HS-5 (cell line): ENCODE data around the gene SLC31A2.
A peak's percentile ranks its signal among the peaks of the same experiment; 100 is the strongest.

Source experiments
- DNase-seq: peaks from one replicate; pipeline ENCODE4 v3.0.0-alpha.2; 2012; ENCODE audit warnings: low read depth

Gene SLC31A2

DNA sequence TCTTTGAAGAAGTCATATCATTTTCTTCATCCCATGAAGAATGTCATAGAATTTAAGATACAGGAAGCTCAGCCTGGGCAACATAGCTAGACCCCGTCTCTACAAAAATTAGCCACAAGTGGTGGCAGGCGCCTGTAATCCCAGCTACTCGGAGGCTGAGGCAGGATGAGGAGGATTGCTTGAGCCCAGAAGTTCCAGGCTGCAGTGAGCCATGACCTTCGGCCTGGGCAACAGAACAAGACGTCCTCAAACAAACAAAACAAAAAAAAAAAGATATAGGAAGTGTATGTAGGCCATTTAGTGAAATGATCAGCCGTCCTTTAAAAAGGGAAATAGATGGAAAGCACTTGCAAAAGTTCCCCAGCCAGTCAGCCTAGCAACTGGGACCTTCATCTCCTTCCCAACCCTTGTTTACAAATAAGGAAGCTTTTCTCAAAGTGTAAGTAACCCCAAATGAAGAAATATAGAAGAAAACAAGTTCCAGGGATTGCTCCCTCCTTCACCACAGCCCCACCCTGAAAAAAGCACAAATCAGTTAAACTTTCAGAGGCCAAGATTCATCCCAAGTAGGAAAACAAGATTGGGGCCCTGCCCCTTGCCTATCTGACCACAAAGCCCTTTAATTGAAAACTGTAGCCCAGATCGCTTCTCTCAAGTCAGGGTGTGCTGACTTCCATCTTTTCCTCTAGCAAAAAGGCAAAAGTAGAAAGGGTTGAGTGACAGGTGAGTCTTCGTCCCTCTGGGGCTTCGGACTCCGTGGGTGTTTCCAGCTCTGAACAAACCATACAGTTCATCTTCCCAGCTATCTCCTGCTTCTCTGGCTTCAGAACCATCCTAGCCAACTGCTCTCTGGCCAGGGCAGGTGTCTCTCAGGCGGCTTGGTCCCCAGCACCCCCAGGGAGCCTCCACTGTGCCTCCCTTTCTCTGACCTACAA lies 1.2 kb downstream of the SLC31A2 start:
- no peak for DNase-seq

DNA sequence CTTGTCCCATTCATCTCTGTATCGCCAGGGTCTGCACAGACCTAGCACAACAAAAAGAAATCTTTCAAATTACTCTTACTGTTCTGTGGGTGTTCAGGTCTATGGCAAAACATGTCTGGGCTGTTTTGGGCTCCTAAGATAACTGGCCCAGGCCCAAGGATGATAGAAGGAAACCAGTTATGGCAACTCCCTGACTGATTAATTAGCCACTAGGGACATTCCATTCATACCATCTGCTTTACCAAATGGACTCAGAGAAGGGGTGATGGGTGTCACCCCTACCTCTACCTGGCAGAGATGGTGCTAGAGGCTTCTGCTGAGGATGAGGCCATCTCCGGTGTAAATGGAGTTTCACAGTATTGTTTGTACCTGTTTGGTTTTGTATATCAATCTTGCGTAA lies 1.9 kb downstream of the SLC31A2 start:
- DNase-seq: peak; percentile 14

DNA sequence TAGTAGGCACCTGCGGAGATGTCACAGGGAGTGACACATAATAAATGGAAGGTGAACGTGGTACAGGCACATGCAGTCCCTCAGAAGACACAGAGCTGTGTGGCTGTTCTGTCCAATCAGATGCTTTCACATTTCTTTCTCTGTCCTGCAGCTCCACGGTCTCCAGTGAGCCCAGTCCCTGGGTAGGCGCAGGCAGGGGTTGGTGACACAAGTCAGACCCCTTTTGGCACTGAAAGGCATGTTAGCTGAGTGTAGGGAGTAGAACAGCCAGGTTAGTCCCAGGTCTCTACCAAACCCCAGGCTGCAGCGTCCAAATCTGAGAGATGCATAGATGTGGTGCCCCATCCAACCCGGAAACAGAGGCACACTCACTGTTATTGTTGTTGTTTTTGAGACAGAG lies 2.8 kb downstream of the SLC31A2 start:
- DNase-seq: no peak

DNA sequence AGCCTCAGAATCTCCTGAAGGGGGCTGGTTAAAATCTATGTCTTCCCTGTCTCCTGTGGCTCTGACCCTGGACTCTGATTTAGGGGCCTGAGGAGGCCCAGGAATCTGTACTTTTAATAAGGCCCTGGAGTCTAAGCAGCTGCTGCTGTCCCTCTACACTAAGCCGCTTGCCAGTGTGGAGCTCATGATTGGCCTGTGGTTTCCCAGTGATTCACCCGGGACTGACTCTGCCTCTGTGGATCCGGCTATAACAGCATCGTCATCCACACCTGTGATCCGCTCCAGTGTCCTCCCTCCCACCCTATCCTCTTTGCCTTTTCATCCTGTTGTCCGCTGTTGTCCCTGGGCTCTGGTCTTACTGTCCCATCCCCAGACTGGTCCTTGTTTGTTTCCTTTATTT lies 3.7 kb downstream of the SLC31A2 start:
- DNase-seq: no peak

DNA sequence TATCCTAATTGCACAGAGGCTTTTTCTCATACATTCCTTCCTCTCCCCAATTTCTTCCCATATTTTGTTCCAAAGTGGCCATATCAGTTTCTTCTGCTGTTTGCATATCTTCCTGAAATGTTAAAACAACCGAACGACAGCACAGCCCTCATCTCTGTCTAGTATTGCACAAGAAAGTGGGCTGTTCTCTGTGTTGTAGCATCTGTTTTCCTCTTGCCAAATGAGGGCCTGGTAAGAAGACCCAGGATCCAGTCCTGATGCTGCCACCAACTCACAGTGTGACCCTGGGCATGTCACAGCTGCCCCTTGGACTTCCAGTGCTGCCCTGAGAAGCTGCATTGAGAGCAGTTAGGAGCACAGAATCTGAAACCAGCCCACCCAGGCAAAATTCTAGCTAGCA lies 4.1 kb downstream of the SLC31A2 start:
- no peak for DNase-seq

DNA sequence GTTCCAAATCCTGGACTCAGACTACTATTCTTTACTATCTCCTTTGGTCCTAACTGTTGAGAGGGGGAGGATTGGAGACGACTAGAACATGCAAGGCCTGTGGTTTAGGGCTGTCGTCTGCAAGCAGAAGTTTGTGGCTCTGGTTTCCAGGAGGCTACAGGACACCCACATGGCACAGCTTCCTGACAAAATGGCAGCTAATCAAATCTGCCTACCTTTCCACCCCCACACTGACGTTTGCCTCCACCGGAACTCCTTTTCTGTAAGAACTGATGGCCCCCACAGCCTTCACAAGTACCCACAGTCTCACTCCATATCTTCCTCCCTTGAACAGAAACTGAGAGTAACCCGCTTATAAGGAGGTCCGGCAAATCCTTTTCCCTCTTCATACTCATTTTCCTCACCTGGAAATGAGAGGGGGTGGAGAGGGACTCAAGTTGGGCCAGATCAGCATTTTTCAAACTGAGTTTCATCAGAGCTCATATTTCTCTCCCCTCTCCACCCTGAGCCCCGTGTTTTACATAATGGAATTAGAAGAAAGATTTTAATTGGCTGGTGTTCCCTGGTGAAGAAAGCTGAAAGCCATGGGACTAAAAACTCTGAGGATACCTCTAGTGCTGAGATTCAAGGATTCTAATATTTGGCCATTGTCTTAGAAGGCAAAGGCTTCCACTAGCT lies 5.2 kb downstream of the SLC31A2 start:
- DNase-seq: no peak

DNA sequence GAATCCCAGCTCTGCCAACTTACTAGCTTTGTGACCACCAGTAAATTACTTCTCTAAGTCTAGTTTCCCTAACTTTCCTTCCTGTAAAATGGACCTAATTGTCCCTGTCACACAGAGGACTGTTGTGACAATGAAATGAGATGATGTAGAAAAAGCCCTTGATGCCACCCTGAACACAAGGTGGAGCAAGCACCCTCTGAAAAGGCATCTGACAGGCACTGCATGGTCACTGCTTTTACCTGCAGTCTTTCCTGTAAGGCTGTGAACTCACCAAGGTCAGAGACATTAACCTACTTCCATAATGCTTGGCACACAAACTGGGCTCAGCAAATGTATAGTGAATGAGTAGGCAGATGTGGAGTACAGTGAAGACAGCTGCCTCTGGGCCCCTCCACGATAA lies 6.1 kb downstream of the SLC31A2 start:
- no peak for DNase-seq

DNA sequence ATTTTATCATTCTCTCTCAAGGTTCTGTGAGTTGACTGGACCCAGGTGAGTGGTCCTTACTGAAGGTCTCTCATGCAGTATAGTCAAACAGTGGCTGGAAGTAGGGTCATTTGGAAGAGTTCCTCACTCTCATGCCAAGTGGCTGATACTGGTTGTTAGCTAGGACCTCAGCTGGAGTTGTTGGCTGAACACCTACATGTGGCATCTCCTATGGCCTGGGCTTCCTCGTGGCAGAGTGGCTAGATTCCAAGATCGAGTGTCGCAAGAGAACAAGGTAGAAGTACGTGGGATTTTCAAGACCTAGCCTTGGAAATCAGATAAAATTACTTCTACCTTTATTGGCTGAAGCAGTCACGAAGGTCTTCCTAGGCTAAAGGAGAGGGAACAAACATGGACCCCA lies 7.6 kb downstream of the SLC31A2 start:
- DNase-seq: no peak

DNA sequence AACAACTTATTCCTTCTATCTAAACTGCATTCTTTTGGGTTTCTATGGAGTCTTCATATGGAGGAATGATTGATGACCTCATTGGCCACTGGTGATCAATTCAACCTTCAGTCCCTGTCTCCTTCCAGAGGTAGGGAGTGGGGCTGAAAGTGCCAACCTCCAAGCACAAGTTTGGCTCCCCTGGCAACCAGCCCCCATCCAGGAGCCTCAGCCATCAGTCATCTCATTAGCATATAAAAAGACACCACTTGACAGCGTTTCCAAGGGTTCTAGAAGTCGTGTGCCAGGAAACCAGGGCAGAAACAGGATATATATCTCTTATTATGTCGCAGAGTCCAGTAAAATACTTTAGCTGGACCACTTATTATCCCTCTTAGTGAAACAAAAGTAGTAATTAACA lies 9.8 kb downstream of the SLC31A2 start:
- no peak for DNase-seq

DNA sequence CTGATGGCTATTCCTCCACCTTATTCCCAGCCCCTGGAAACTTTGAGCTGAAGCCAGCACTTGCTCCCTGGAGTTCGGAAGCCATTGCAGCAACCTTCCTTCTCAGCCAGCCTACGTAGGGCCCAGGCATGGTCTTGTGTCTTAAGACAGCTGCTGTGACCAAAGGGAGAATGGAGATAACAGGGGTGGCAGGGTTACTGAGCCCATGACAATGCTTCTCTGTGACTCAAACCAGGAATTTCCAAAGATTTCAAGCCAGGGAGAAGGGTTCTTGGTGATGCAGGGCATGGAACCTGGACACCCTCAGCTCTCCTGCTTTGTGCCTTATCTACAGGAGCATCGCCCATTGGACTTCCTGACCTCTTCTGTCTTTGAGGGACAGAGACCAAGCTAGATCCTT lies 12.2 kb downstream of the SLC31A2 start:
- DNase-seq: no peak

DNA sequence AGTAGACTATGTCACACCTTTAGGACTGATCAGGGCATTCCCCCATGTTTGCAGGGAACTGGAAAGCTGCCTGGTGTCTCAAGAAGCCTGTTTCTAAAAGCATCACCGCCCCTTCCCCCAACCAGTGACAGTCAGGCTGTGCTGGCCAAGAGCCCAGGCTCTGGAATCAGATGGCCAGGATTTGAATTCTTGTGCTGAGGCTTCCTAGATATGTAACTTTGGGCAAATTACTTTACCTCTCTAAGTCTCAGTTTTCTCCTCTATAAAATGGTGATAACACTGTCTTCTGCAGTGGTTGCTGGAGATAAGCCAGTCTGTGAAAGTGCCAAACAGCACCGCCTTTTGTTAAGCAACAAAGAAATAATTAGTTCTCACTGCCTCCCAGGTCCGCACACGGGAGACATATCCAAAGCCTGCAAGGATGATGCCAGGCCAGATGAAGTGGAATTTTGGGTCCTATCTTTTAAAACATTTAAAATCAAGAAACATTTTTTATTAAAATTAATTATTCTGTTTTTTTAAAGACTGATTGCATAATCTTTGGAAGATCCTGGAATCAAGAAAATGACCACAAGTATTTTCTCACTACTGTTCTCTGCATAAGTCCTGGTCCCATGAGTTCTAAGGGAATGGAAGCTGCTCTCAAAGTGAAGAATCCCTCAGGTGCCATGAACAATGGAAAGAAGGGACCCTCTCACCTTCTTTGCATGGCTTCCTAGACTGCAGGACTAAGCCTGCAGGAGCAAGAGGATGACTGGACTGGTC lies 13.9 kb downstream of the SLC31A2 start:
- no peak for DNase-seq

DNA sequence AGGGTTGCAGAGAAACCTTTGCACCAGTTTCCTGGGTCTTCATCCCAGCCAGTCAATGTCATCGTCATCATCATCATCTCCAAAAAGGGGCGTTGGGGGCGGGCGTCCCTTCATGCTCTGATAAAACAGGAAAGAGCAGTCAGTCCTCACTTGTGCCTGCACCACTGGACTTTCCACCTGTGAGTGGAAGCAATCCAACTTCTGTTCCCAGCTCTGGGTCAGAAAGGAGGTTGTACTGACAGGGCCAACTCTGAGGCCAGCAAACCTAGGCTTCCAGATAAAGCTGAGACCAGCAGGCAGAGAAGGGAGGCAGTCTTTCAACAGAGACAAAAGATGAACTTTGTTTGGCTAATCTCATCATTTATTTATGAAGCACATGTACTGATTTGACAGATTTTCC lies 15.2 kb downstream of the SLC31A2 start:
- DNase-seq: no peak

DNA sequence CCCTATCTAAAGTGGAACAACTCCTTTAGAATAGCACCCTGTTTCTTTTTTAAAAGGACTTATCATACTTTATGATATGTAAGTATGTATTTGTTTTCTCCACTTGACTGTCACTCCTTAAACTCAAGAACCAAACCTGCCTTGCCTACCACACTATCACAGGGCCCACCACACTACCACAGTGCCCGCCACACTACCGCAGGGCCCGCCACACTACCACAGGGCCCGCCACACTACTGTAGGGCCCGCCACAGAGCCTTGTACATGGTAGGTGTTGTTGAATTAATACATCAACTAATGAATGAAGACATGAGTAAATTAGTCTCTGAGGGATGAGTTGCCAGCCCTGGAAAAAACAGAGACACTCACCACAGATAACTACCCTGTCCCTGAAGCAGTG lies 18.0 kb downstream of the SLC31A2 start:
- no peak for DNase-seq

DNA sequence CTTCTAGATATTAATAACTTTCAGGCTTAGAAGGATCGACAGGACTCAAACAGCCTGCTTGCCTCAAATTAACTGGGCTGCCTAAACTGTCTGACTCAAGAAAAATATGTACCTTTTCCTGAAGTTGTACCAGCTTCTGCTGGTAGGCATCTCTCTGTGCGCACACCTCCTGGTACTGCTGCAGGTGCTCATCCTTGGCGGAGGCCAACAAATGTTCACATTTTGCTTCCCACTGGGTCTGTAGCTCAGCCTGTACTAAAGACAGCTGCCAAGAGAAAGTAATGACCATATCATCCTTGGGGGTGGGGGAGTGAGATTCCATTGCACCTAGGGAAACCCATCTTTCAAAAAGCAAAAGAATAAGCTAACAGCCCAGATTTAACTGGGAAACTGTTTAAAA lies 22.5 kb downstream of the SLC31A2 start:
- no peak for DNase-seq

DNA sequence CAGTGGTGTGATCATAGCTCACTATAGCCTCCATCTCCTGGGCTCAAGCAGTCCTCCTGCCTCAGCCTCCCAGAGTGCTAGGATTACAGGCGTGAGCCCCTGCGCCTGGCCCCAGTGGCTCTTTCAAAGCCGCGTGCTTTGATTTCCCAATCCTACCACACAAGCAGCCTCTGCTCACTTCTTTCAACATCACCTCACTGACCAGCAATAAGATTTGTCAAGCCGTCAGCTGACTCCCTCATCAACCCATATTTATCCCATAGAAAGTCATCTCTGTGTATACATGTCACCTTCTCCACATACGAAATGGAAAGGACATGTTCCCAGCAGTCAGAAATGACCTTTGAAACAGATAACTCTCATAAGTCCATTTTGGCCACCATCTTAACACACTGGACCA lies 26.0 kb downstream of the SLC31A2 start:
- no peak for DNase-seq

DNA sequence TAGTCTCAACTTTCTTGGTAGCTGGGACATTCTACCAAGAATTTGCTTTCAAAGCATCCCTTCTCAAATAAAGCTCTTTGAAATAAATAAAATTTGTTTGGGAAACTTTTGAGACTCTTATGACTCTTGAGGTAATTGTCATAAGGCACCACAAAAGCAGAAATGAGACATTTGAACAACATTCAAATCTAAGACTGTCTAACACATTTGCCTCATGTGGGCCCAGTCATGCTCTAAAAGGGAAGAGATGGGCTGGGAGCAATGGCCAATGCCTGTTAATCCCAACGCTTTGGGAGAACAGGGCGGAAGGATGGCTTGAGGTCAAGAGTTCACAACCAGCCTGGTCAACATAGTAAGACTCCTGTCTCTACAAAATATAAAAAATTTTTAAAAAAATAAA lies 26.4 kb downstream of the SLC31A2 start:
- no peak for DNase-seq

DNA sequence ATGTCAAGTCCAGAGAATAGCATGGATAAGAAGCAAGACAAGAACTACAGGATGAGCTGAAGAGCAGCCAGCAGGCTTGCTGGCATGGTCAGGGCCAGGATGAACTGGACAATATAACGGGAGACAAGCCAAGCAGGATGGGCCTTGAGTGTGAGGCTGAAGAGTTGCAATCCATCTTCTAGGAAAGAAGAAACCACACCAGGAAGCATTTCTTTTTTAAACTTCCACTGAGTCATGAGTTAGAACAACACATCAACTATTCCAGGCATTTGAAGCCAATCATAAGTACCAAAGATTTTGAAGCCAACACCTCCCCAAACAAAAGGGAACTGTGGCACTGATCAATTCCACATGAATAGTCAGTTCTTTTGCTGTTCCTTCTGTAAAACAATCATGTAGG lies 27.3 kb downstream of the SLC31A2 start:
- no peak for DNase-seq

DNA sequence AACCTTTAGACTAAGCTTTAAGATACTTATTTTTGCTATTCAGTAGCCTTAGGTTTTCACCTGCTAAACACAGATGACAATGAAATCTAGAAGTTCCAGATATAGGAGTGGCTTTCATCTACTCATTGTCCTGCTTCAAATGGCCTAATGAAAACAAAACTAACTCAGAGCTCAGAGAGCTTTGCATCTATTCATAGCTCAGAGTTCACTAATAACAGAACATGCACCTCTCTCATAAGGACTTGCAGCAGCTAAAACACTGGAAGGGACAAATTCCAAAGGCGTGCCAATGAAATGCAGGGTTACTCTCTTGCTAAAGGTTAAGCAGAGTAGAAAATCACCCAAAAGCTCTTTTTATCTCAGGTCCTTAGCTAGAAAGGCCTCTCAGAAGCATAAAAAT lies 29.0 kb downstream of the SLC31A2 start:
- DNase-seq: no peak

DNA sequence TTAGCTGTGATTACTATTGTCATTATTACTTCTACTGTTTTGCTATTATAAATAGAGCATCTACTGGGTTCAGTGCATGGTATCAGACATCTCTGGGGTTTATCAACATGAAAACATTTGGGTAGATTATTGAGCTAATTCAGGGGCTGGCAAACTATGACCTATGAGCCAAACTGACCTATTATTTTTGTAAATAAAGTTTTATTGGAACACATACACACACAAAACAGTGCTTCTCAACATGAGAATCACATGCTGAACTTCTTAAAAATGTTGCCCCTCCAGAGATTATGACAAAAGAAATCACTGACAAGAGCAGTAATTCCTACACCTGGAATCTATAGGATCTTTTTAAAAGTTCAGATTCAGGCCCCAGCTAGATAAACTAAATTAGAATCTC lies 30.4 kb downstream of the SLC31A2 start:
- DNase-seq: no peak

DNA sequence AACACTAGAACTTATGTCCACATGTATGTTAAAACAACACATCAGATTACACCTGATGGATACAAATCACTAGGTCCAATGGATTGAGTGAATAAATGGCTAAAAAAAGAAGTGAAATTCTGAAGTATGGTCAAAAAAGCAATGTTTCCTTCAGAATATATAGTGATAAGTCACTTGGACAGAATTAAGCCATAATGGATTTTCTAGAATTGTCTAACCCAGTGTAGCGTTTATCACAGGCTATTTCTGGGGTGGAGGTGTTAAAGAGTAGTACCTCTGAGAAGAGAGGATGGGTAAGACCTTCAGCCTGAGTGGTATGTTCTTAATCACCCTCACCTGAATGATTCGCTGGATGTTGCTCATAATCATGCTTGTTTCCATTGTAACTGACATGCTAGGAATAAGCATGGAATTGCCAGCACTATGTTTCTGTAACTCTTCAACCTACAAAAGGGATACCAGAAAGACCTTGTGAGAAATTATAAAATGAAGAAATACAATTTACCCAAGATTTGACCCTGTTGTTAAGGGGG lies 33.2 kb downstream of the SLC31A2 start:
- DNase-seq: no peak

DNA sequence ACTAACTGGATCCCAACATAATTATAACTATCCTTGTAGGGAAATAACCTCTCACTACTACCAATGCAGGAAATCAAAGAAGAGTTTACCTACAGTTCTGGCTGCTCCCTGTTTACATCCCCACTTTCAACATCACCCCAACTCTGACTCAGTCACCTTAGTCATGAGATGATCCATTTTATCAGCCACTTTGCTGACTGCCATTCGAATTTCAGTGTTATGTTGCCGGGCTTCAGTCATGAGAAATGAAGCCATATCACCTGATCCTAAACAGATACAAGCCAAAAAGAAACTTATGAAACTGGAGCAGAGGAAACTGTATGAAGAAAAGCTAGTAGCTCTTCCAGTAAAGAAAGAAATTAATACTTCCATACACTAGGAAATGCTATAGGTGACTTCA lies 33.7 kb downstream of the SLC31A2 start:
- peak; percentile 20 for DNase-seq

DNA sequence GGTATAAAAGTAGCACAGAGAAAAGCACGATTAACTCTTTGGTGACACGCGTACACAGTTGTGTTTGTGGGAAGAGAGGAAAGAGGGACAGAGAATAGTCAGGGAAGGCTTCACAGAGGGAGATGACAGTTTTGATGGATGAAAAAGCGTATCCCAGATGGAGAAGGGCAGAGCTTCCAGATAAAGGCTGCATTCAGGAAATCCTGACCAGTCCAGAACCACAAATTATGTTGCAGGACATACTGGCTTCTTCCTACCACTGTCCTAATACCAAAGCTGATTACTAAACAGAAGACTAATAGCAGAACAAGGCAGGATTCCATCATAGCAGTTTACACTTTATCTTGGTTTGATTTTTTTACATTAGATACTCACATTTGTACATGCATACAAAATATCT lies 34.5 kb downstream of the SLC31A2 start:
- DNase-seq: no peak
